ENCODE measurements around the gene NANOS3. TPM values are rescaled to one million over a fixed set of nuclear protein-coding genes. Genes with fewer than 3 reads are reported as not detected.
A peak's percentile ranks its signal among the peaks of the same experiment; 100 is the strongest.

The NANOS3 gene
- total RNA-seq, 1 experiment from 2014 or later: not detected

- ChIA-PET POLR2A (no interaction called here), RAD21 (ENCODE audit: low non-redundant PET in 1 of 2, low total read pairs in 2 of 2, uncharacterized antibody in 2 of 2, unreplicated experiment in 2 of 2) (no interaction called here), CTCF (no interaction called here)
- Histone ChIP-seq H3K9ac (ENCODE audit: low read length) (no peak overlapping the region), H3K36me3 (ENCODE audit: control insufficient read depth in 1 of 2, insufficient read depth in 2 of 2, low read length in 2 of 2) (no peaks in the 10 kb centered on the region), H2AFZ (ENCODE audit: low read depth, low read length, poor library complexity, severe bottlenecking) (peak overlapping the region; percentile 0), H3K4me3 (replicated peaks in 1 of 2; ENCODE audit: low read depth in 1 of 2, low read length in 2 of 2) (no peak overlapping the region), H3K4me1 (ENCODE audit: control insufficient read depth in 1 of 2, insufficient read depth in 2 of 2, low read length in 2 of 2) (peaks cover 9 to 16% of the 10 kb centered on the region in 2 experiments; a peak in 3 of 4 replicates), H3K27ac (ENCODE audit: low read depth, low read length) (no peak overlapping the region), H3K9me2 (ENCODE audit: insufficient read depth) (no peaks in the 10 kb centered on the region), H3K9me3 (ENCODE audit: control insufficient read depth in 1 of 2, insufficient read depth in 1 of 2, low read depth in 1 of 2, low read length in 2 of 2) (no peaks in the 10 kb centered on the region), H3K27me3 (ENCODE audit: insufficient read depth, low read length) (no peaks in the 10 kb centered on the region), H3K79me2 (ENCODE audit: insufficient read depth, low read length) (peaks cover 5% of the 10 kb centered on the region), H4K20me1 (ENCODE audit: insufficient read depth) (no peaks in the 10 kb centered on the region), H3K4me2 (ENCODE audit: low read length) (no peak overlapping the region)
- ATAC-seq: peak; percentile 37
- TF ChIP-seq, protein P1, sequence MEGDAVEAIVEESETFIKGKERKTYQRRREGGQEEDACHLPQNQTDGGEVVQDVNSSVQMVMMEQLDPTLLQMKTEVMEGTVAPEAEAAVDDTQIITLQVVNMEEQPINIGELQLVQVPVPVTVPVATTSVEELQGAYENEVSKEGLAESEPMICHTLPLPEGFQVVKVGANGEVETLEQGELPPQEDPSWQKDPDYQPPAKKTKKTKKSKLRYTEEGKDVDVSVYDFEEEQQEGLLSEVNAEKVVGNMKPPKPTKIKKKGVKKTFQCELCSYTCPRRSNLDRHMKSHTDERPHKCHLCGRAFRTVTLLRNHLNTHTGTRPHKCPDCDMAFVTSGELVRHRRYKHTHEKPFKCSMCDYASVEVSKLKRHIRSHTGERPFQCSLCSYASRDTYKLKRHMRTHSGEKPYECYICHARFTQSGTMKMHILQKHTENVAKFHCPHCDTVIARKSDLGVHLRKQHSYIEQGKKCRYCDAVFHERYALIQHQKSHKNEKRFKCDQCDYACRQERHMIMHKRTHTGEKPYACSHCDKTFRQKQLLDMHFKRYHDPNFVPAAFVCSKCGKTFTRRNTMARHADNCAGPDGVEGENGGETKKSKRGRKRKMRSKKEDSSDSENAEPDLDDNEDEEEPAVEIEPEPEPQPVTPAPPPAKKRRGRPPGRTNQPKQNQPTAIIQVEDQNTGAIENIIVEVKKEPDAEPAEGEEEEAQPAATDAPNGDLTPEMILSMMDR (IDR thresholded peaks at IDR 0.05 in 2 of 3, conservative IDR thresholded peaks at IDR 0.05 in 1 of 3; ENCODE audit: borderline replicate concordance in 1 of 3, insufficient read depth in 1 of 3, low read depth in 2 of 3, low read length in 2 of 3): peak; percentile 33 to 68 (median 59); a peak in 5 of 6 replicates
- TF ChIP-seq FOSL1 (IDR thresholded peaks at IDR 0.05; ENCODE audit: low read depth) (no peak), EZH2 (IDR thresholded peaks at IDR 0.05) (no peak)
- intact Hi-C loops (cut with micrococcal nuclease): no loop called here
- no peak for DNase-seq (ENCODE audit: low read depth, low spot score)
- no TSS peak for BruUV-seq (replicated peaks)
These were observed 26.1 kb downstream of the NANOS3 start for GRCh38 chr19:13902993-13903555.

DNA sequence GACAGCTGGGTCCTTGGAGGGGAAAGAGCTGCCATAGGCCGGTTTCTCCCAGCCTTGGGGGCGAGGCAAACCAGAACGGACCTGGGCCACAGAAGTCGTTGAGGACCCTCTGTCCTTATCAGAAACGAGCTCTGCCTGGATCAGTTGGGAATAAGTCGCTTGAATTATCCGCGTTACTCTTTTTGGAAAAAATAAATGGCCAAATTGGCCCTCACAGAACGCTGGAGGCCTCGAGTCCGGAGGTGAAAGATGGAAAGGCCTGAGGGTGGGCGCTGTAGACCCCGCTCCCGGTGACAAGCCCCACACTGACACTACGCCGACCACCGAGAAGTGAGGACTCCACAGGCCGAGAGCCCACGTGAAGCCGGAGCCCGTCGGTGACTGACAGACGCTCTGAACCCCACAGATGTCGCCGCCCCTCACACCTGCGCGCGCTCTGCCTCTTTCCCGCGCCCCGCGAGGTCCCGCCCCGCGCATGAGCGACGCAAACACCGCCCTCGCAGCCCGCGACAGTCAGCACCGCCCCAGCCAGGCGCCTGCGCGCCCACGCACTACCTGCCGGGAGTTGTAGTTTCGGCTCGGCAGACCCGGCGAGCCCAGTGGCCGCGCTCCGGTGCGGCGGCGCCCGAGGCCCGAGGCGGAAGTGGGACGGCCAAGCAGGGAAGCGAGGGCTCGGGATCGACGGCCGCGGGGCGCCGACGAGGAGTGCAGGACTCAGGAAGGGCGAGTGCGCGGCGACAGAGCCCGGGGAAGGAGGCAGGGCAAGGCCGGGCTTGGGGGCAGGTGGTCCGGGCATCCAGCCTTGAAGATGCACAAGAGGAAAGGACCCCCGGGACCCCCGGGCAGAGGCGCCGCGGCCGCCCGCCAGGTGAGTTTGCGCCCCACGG, 28.9 kb downstream of the NANOS3 start, which contains the start of the genes BRME1 and CC2D1A:
Gene BRME1, minus strand, starts transcription at position 484 of the 887 bp plus-strand sequence. CDS start 1,225 bp downstream, outside the sequence.
Gene CC2D1A, plus strand, starts transcription at position 568 of the 887 bp plus-strand sequence. Its CDS starts 241 bp downstream, at position 809.
- intact Hi-C loops (cut with micrococcal nuclease): loop anchor here (1.0 kb wide), 1 partner anchor 167 kb away; no protein-coding TSS in a partner anchor
- POLR2A ChIA-PET: interaction anchor here (1.0 kb wide), 1 partner anchor 11 kb away, joined by 3 read pairs; no protein-coding TSS in a partner anchor
- BruUV-seq (replicated peaks): TSS peak; percentile 58
- Histone ChIP-seq H2AFZ (ENCODE audit: low read depth, low read length, poor library complexity, severe bottlenecking) (no peak within 1 kb of the TSS), H3K4me2 (ENCODE audit: low read length) (peak within 1 kb of the TSS; percentile 93), H3K9me2 (ENCODE audit: insufficient read depth) (no peaks in the 10 kb centered on the region), H3K9me3 (ENCODE audit: control insufficient read depth in 1 of 2, insufficient read depth in 1 of 2, low read depth in 1 of 2, low read length in 2 of 2) (no peaks in the 10 kb centered on the region), H3K4me3 (replicated peaks in 1 of 2; ENCODE audit: low read depth in 1 of 2, low read length in 2 of 2) (peak within 1 kb of the TSS; percentile 69 to 80), H3K36me3 (ENCODE audit: control insufficient read depth in 1 of 2, insufficient read depth in 2 of 2, low read length in 2 of 2) (0 out of 4 replicates have a peak, but pooled peaks cover 0 to 3% of the 10 kb centered on the region in 2 experiments), H3K27ac (ENCODE audit: low read depth, low read length) (peak within 1 kb of the TSS; percentile 87), H3K9ac (ENCODE audit: low read length) (peak within 1 kb of the TSS; percentile 77), H3K4me1 (ENCODE audit: control insufficient read depth in 1 of 2, insufficient read depth in 2 of 2, low read length in 2 of 2) (peaks cover 9 to 16% of the 10 kb centered on the region in 2 experiments; a peak in 3 of 4 replicates), H3K27me3 (ENCODE audit: insufficient read depth, low read length) (no peaks in the 10 kb centered on the region), H3K79me2 (ENCODE audit: insufficient read depth, low read length) (peaks cover 5% of the 10 kb centered on the region), H4K20me1 (ENCODE audit: insufficient read depth) (no peaks in the 10 kb centered on the region)
- DNase-seq (ENCODE audit: low read depth, low spot score) (peak; percentile 76), ATAC-seq (peak; percentile 97)
- CTCF ChIA-PET: interaction anchor here (0.6 kb wide), 1 partner anchor 861 kb away, joined by 4 read pairs; no protein-coding TSS in a partner anchor
- RAD21 ChIA-PET (ENCODE audit: low non-redundant PET in 1 of 2, low total read pairs in 2 of 2, uncharacterized antibody in 2 of 2, unreplicated experiment in 2 of 2): no interaction called here
- TF ChIP-seq TCF7L2 (IDR thresholded peaks at IDR 0.05; ENCODE audit: borderline replicate concordance, extremely low read depth, insufficient read depth, insufficient read length): peak; percentile 78
- TF ChIP-seq SIN3A (IDR thresholded peaks at IDR 0.05; ENCODE audit: low read depth): no peak
- no peak for TF ChIP-seq CEBPB (IDR thresholded peaks at IDR 0.05; ENCODE audit: low read depth)
- TF ChIP-seq, protein P2, sequence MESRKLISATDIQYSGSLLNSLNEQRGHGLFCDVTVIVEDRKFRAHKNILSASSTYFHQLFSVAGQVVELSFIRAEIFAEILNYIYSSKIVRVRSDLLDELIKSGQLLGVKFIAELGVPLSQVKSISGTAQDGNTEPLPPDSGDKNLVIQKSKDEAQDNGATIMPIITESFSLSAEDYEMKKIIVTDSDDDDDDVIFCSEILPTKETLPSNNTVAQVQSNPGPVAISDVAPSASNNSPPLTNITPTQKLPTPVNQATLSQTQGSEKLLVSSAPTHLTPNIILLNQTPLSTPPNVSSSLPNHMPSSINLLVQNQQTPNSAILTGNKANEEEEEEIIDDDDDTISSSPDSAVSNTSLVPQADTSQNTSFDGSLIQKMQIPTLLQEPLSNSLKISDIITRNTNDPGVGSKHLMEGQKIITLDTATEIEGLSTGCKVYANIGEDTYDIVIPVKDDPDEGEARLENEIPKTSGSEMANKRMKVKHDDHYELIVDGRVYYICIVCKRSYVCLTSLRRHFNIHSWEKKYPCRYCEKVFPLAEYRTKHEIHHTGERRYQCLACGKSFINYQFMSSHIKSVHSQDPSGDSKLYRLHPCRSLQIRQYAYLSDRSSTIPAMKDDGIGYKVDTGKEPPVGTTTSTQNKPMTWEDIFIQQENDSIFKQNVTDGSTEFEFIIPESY (IDR thresholded peaks at IDR 0.05; ENCODE audit: extremely low read depth, insufficient replicate concordance, low read length): no peak
- TF ChIP-seq EZH2 (IDR thresholded peaks at IDR 0.05): no peak
- TF ChIP-seq, protein P3, sequence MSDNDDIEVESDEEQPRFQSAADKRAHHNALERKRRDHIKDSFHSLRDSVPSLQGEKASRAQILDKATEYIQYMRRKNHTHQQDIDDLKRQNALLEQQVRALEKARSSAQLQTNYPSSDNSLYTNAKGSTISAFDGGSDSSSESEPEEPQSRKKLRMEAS (IDR thresholded peaks at IDR 0.05): peak; percentile 100
